HG03039 (cell line): ENCODE measurements around the gene PCDHB8.
"Not testable (repeated sequence)": the region's sequence is repeated elsewhere in the genome, so short reads cannot be mapped to it uniquely, and the experiment has no call there.

Experiments used
- ATAC-seq: cut with Tn5 transposase; IDR thresholded peaks from one replicate; pipeline ENCODE4 v1.9.1; 2021; ENCODE audit warnings: mild to moderate bottlenecking, moderate library complexity; ENCODE audit not compliant: unreplicated experiment

The PCDHB8 gene

GRCh38 chr5:141177577-141178191, at the start of gene PCDHB8:
PCDHB8 (plus strand) TSS chr5:141177790; CDS start chr5:141178035, 245 bp downstream.
- not testable (repeated sequence) for ATAC-seq

- no peak for ATAC-seq
Observed at GRCh38 chr5:141135030-141135717, 42.4 kb upstream of the PCDHB8 start, which contains the start of gene PCDHB5. PCDHB5 (plus strand) TSS chr5:141135206; CDS start chr5:141135435, 229 bp downstream.

GRCh38 chr5:141135718-141136266, 41.8 kb upstream of the PCDHB8 start:
- ATAC-seq = no peak

GRCh38 chr5:141137346-141137745, 40.2 kb upstream of the PCDHB8 start:
- ATAC-seq = not testable (repeated sequence)

GRCh38 chr5:141149812-141150211, 27.8 kb upstream of the PCDHB8 start, which contains the start of gene PCDHB6:
PCDHB6 (plus strand) TSS chr5:141150057; CDS start chr5:141150258, 201 bp downstream.
- no peak for ATAC-seq

- ATAC-seq = no peak
Observed at GRCh38 chr5:141150224-141150992, 27.2 kb upstream of the PCDHB8 start.

GRCh38 chr5:141150993-141151325, 26.6 kb upstream of the PCDHB8 start:
- no peak for ATAC-seq

- ATAC-seq = not testable (repeated sequence)
Observed at GRCh38 chr5:141151632-141152031, 26.0 kb upstream of the PCDHB8 start.

- not testable (repeated sequence) for ATAC-seq
Observed at GRCh38 chr5:141152096-141152495, 25.5 kb upstream of the PCDHB8 start.

- no peak for ATAC-seq
Observed at GRCh38 chr5:141155540-141156374, 21.8 kb upstream of the PCDHB8 start.

- not testable (repeated sequence) for ATAC-seq
Observed at GRCh38 chr5:141157356-141157755, 20.2 kb upstream of the PCDHB8 start.

- not testable (repeated sequence) for ATAC-seq
Observed at GRCh38 chr5:141157901-141158300, 19.7 kb upstream of the PCDHB8 start.

GRCh38 chr5:141172381-141173204, 5.0 kb upstream of the PCDHB8 start, which contains the start of gene PCDHB7:
PCDHB7 (plus strand) TSS chr5:141172644; CDS start chr5:141172836, 192 bp downstream.
- ATAC-seq = no peak

GRCh38 chr5:141174291-141175104, 3.1 kb upstream of the PCDHB8 start:
- ATAC-seq = not testable (repeated sequence)

- no peak for ATAC-seq
Observed at GRCh38 chr5:141175933-141176332, 1.7 kb upstream of the PCDHB8 start.

- not testable (repeated sequence) for ATAC-seq
Observed at GRCh38 chr5:141179371-141179770, 1.8 kb downstream of the PCDHB8 start.

- ATAC-seq = not testable (repeated sequence)
Observed at GRCh38 chr5:141179876-141180275, 2.3 kb downstream of the PCDHB8 start.

- no peak for ATAC-seq
Observed at GRCh38 chr5:141180313-141180712, 2.7 kb downstream of the PCDHB8 start.
